GM12865 (cell line): Measurements from ENCODE around the gene TSPAN12.
"Not testable (repeated sequence)": the region's sequence is repeated elsewhere in the genome, so short reads cannot be mapped to it uniquely, and the experiment has no call there.

Experiments used
- DNase-seq: peaks from one replicate; pipeline ENCODE4 v3.0.0; 2010; ENCODE audit warnings: low read depth
- H3K4me3 ChIP-seq: 2 replicates; pipeline ENCODE4 v1.5.1; 2011; ENCODE audit warnings: mild to moderate bottlenecking, low read depth, low read length, control low read depth
- CTCF ChIP-seq: IDR thresholded peaks from 2 replicates; pipeline ENCODE4 v1.5.1; 2011; ENCODE audit warnings: low read length, control low read depth, low read depth, inconsistent platforms; ENCODE audit not compliant: insufficient read depth; ENCODE audit errors: missing control alignments

TSPAN12 gene, protein sequence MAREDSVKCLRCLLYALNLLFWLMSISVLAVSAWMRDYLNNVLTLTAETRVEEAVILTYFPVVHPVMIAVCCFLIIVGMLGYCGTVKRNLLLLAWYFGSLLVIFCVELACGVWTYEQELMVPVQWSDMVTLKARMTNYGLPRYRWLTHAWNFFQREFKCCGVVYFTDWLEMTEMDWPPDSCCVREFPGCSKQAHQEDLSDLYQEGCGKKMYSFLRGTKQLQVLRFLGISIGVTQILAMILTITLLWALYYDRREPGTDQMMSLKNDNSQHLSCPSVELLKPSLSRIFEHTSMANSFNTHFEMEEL

DNA sequence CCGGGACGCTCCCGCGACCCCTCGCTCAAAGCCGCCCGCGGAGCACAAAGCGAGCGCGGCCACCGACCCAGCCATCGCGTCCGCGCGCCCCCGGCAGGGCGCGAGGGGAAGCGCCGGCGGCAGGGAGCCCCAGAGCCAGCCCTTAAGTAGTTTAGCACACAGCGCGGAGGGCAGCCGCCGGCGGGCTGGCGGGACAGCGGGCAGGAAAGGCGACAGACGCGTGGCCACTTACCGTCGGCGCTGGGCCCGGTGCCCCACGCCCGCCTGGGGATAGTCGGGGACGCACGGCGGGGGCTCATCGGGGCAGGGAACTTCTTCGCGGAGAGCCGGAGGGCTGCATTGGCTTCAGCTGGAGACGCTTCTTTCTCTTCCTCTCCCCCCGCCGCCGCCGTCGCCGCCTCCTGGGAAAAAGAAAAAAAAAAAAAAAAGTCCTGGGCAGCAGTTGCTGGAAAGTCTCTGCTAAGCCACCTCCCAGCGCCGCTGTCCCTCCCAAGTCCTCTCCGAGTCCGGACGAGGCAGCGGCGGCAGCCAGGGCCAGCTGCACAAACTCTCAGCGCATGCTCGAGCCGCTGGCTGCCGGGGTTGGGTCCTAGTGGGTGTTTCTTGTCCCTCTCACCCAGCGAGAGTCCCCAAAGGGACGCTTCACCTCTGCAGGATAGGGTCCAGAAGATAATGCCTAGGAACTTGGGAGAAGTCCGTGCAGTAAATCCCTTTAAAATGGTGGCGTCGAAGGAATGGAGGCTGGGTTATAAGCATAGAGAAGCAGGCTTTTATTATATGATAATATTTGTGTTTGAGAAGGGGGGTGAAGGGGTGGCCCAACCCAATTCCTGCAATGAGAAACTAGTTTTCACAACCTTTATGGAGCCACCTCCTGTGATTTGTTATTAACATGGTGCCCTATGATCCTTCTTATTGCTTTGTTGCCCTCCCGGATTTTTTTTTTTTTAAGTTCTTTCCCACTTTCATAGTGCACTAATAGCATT, at the start of gene TSPAN12:
Gene TSPAN12, minus strand, starts transcription at position 557 of the 986 bp plus-strand sequence. CDS start 1,381 bp downstream, outside the sequence.
- DNase-seq = peak; percentile 89
- peak; percentile 81 for TF ChIP-seq CTCF
- peak within 1 kb of the TSS; percentile 91 for H3K4me3 ChIP-seq

DNA sequence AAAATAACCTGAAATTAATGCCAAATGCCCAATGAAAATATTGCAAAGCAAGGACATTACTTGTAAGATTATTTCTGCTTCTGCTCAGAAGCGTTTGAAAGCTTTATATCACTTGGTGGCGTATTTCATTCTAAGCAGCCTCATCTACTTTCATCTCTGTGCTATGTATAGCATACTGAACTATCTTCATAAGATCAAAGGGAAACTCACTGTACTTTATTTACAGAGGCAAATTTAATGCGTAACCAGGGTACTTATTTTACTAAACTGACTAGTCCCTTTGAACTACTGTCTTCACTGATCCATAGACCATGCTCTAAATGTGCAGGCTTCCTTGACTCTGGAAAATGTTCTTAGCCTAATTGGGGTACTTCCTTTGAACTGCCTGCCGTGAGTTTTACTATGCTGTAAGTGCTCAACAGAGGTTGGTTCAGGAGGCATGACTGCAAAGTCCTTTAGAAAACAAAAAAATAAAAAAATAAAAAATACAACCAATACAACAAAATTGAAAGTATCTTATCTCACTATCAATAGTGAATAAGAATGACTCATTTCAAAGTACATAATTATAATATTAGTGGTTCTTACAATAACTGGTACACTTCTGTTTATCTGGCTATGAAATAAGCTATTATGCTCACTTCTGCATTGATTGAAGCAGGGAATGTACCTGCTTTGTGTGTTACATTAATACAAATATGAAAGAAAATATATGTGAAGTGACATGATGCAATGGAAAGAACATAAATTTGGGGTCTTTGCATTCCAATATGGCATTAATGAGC, 41.0 kb upstream of the TSPAN12 start:
- TF ChIP-seq CTCF = no peak
- H3K4me3 ChIP-seq = no peak overlapping the region
- DNase-seq = no peak

- H3K4me3 ChIP-seq, DNase-seq: not testable (repeated sequence)
Measured at GRCh38 chr7:120895253-120895652, 37.3 kb upstream of the TSPAN12 start.

DNA sequence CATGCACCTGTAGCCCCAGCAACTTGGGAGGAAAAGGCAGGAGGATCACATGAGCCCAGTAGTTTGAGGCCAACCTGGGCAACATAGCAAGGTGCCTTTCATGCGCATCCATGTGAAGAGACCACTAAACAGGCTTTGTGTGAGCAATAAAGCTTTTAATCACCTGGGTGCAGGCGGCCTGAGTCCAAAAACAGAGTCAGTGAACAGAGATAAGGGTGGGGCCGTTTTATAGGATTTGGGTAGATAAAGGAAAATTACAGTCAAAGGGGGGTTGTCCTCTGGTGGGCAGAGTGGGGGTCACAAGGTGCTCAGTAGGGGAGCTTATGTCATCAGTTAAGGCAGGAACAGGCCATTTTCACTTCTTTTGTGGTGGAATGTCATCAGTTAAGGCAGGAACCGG, 27.7 kb upstream of the TSPAN12 start:
- not testable (repeated sequence) for DNase-seq, H3K4me3 ChIP-seq

DNA sequence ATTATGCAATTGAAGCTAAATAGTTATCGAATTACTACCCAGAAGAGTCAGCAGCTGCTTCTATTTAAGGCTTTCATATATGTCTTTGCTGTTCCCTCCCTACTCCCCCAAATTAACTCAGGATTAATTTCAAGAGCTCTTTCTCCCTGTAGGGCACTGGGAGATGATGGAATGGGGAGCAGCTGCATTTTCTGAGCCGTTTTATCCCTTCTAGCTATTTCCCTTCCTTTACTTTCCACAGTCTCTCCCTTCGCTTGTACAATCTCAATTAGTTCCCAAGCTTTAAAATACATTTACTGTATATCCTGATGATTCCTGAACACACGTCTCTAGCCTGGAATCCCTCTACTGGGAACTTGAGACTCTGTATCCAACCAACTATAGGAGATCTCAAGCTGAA, 19.8 kb upstream of the TSPAN12 start:
- no peak for TF ChIP-seq CTCF
- no peak overlapping the region for H3K4me3 ChIP-seq
- no peak for DNase-seq

DNA sequence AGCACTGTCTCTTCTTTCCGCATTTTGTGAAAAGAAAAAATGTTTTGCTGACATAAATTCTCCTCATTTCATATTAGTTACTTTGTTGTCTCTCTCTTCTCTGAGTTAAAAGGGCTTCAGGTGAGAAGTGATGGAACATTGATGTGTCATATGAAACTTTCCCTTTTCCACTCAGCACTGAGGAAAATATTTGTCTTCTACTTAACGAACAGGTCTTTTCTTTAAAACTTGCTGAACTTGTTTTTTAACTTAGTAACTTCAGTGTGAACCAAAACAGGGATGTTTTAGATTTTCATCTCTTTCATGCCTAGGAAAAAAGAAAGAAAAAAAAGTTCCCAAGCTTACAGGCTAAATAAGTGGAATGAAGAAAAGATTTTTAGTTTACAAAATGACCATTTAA, 19.0 kb upstream of the TSPAN12 start:
- no peak for TF ChIP-seq CTCF
- H3K4me3 ChIP-seq = no peak overlapping the region
- DNase-seq = no peak

GRCh38 chr7:120874722-120875121, 16.8 kb upstream of the TSPAN12 start:
- H3K4me3 ChIP-seq = no peak overlapping the region
- TF ChIP-seq CTCF = no peak
- DNase-seq = no peak
